SK-N-MC (cell line): ENCODE results near the gene MED13L.

Experiments used
- EZH2 ChIP-seq: fragments of 200-600 bp; sonication (generic); IDR thresholded peaks from one replicate; pipeline ENCODE4 v1.6.1; 2017; ENCODE audit warnings: antibody characterized with exemption
- FOXP2 ChIP-seq: optimal IDR thresholded peaks from 2 replicates; pipeline ENCODE3; 2011; ENCODE audit warnings: mild to moderate bottlenecking, moderate library complexity; ENCODE audit not compliant: insufficient read depth; ENCODE audit errors: extremely low read length, control extremely low read depth
- POLR2AphosphoS5 ChIP-seq: IDR thresholded peaks from 2 replicates; pipeline ENCODE4 v1.6.1; 2012; ENCODE audit warnings: mild to moderate bottlenecking, low read depth, low read length, borderline replicate concordance

DNA sequence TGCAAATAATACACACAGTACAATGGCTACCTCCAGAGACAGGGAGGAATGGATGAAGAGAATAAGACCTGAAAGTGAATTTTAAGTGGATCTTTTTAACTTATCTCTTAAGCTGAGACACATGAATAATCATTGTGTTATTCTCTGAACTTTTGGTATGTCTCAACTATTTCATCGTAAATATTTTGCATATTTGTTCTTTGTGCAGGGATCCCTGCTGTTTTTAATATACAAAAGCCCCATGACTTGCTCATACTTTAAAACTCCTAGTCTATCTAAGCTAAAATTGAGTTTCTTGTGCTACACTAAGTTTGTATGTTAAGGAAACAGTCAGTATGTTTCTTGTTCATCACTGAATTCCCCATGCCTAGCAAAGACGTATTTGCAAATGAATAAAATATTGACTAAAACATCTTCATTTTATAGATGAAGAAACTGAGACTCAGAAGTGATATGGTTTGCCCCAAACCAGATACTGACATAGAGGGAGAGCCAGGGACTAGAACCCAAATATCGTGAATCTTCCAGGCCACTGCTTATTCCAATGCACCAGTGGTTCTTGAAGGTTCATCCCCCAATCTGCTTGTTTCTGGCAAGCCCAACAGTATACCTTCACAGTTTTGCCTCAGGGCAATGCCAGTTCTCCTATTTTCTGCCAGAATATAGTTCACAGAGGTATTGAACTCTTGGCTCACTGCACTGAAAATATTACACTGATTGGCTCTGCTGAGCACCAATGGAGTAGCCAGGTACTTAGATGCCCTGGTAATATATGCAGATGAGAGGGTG is 356.9 kb downstream of the MED13L start:
- TF ChIP-seq POLR2AphosphoS5 (no peak), EZH2 (no peak), FOXP2 (no peak)
